ENCODE measurements around the gene TIGD2.

Gene TIGD2

DNA sequence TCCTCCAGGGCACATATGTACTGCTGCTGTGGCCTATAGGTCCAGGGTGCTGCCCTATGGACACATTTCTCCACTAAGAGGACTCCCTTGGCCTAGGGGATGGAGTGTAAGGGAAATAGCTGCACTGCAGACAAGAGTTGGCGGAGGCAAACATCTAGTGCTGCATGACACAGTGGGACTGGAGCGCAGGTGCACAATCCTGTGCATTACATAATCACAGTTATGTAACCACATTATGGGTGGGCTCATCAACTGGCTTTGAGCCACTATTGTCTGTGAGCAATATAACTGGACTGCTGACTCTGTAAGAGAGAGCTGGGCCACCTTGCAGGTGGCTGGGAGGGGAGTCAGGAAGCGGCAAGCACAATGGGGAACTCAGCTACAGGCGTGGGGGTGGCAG lies 3.2 kb upstream of the TIGD2 start:
- Histone ChIP-seq H3K4me3 (no peak overlapping the region), H3K27ac (no peak overlapping the region)
- TF ChIP-seq, protein P1, sequence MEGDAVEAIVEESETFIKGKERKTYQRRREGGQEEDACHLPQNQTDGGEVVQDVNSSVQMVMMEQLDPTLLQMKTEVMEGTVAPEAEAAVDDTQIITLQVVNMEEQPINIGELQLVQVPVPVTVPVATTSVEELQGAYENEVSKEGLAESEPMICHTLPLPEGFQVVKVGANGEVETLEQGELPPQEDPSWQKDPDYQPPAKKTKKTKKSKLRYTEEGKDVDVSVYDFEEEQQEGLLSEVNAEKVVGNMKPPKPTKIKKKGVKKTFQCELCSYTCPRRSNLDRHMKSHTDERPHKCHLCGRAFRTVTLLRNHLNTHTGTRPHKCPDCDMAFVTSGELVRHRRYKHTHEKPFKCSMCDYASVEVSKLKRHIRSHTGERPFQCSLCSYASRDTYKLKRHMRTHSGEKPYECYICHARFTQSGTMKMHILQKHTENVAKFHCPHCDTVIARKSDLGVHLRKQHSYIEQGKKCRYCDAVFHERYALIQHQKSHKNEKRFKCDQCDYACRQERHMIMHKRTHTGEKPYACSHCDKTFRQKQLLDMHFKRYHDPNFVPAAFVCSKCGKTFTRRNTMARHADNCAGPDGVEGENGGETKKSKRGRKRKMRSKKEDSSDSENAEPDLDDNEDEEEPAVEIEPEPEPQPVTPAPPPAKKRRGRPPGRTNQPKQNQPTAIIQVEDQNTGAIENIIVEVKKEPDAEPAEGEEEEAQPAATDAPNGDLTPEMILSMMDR (IDR thresholded peaks at IDR 0.05) = no peak
- DNase-seq (ENCODE audit: low spot score) = no peak

GRCh38 chr4:89109841-89110540 lies 1.3 kb upstream of the TIGD2 start:
- Histone ChIP-seq H3K4me3 (peak overlapping the region; percentile 77), H3K27ac (no peak overlapping the region)
- DNase-seq (ENCODE audit: low spot score) = no peak
- TF ChIP-seq, protein P1 (IDR thresholded peaks at IDR 0.05) = no peak

DNA sequence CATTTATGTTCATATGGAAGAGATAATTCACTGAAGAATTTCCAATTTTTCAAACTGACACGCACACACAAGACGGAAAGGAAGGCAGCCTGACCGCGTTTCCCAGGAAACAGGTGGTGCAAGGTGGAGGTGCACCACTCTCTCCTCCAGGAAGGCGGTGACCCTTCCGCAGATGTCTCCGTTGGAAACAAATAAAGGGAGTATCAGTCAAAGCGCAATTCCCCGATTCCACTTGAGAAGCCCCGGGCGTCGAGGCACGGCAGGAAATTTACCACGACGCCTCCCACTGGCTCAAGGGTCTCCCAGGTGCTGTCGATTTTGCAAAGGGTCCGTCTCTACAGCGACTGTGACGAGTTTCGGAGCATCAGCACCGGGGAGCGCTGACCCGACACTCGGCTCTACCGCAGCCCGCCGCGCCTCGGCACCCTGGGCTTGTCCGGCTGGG lies 770 bp upstream of the TIGD2 start:
- DNase-seq (ENCODE audit: low spot score) = no peak
- Histone ChIP-seq H3K4me3 (peak overlapping the region; percentile 77), H3K27ac (peak overlapping the region; percentile 77 to 84)
- TF ChIP-seq, protein P1 (IDR thresholded peaks at IDR 0.05) = no peak

DNA sequence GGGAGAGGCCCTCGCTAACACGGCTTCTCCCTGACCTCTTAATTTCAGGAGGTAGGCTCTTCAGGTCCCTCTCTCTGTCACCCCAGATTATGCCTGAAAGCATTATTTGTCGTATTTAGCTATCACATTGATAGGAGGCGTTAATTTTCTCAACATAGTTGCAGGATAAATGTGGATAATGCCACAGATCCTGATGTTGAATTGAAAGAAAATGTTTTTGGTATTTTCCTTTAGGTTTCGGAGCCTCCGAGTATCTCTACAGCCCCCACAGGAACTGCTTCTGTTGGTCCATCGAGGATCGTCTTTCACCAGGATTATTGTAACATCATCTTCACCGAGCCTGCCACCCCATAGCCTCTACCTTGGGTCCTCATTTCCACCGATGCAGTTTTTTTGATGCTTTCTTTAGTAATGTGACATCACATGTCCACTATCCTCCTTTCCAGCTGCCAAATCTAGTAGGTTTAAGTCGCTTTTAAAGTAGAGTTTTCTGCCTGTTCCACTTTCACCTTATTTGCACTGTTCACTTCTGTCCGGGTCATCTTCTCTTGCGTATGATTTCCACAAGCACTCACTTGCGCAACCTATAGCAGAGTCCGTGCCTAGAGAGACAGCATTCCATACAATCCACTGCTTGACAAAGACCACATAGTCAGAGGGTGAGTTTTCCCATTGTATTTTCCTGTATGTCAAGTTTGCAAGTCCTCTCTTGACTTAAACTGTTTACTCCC lies 665 bp downstream of the TIGD2 start:
- DNase-seq (ENCODE audit: low spot score) = no peak
- TF ChIP-seq, protein P1 (IDR thresholded peaks at IDR 0.05) = no peak
- Histone ChIP-seq H3K27ac (peak overlapping the region; percentile 77 to 84), H3K4me3 (peak overlapping the region; percentile 77)

DNA sequence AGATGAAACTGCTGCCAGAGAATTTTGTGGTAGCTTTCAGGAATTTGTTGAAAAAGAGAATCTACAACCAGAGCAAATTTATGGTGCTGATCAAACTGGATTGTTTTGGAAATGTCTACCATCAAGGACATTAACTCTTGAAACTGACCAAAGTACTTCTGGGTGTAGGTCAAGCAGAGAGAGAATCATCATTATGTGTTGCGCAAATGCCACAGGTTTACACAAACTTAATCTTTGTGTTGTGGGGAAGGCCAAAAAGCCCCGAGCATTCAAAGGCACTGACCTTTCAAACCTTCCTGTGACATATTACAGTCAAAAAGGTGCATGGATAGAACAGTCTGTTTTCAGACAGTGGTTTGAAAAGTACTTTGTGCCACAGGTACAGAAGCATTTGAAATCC lies 2.1 kb downstream of the TIGD2 start:
- H3K4me3 ChIP-seq = no peak overlapping the region
- TF ChIP-seq, protein P1 (IDR thresholded peaks at IDR 0.05) = no peak
- H3K27ac ChIP-seq = no peak overlapping the region
- DNase-seq (ENCODE audit: low spot score) = no peak

GRCh38 chr4:89114100-89114499 lies 2.8 kb downstream of the TIGD2 start:
- DNase-seq (ENCODE audit: low spot score) = no peak
- no peak overlapping the region for H3K27ac ChIP-seq
- TF ChIP-seq, protein P1 (IDR thresholded peaks at IDR 0.05) = no peak
- H3K4me3 ChIP-seq = no peak overlapping the region

- TF ChIP-seq, protein P1 (IDR thresholded peaks at IDR 0.05) = no peak
- H3K27ac ChIP-seq = no peak overlapping the region
- no peak overlapping the region for H3K4me3 ChIP-seq
- DNase-seq (ENCODE audit: low spot score) = no peak
These were observed 5.8 kb downstream of the TIGD2 start for GRCh38 chr4:89117115-89117514.
